DLD1 (cell line): ENCODE data around the gene ZNF586.
"Not testable (repeated sequence)": the region's sequence is repeated elsewhere in the genome, so short reads cannot be mapped to it uniquely, and the experiment has no call there.

Experiments used
- in situ Hi-C: cut with HindIII; loops from 2 replicates; pipeline ENCODE4 v1.10.0; 2017; ENCODE audit warnings: low sequenced_read_pairs

The ZNF586 gene

DNA sequence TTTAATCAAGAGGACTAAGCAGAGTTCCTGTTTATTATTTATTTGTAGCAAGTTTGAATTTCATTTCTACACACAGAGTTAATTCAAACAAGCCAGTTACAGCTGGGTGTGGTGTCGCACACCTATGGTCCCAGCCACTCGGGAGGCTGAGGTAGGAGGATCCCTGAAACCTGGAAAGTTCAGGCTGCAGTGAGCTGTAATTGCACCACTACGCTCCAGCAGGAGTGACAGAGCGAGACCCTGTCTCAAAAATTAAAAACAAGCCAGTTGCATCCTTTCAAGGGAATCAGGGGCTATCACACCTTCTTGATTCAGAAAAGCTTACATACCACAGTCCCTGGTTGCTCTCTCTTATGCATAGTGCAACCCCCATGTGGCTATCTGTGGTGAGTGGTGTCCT, 19.8 kb downstream of the ZNF586 start:
- in situ Hi-C loops: no loop called here

GRCh38 chr19:57796580-57796979, 27.1 kb downstream of the ZNF586 start:
- in situ Hi-C loops: not testable (repeated sequence)

DNA sequence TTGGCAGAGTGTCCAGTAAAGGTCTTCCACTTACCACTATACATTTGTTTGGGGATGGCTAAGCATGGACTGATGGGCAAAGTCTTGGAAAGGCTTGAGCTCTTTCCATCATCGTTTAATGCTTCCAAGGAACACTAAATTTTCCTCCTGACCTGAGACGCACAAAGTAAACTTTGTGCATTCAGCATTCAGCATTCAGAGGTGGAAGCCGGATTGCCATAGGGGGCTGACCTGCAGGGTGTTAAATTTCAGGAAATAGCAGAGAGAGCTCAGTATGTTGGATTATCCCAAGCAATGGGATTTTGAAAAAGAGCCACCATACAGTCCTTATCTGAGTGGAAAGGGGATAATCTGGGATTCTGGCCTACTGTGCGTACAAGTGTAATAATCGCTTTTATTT, 31.2 kb downstream of the ZNF586 start:
- in situ Hi-C loops: no loop called here

DNA sequence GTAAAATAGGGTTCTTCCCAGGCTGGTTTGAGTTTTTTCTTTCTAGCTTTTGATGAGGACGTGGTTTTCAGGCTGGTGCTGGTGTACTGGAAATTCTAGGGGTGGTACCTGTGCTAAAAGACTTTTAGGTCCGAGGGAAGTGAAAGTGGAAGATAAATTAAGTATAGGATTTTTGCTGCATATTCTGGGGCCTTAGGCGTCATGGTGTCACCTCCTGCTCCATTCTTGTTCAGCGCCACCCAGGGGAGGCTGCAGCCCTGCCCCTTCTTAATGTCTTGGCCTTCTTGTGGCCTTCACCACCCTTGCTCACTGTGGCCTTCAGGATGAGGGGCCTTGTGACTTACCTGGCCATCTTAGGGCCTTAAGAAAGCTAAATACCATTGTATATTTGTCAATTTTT, 32.8 kb downstream of the ZNF586 start:
- in situ Hi-C loops: no loop called here

DNA sequence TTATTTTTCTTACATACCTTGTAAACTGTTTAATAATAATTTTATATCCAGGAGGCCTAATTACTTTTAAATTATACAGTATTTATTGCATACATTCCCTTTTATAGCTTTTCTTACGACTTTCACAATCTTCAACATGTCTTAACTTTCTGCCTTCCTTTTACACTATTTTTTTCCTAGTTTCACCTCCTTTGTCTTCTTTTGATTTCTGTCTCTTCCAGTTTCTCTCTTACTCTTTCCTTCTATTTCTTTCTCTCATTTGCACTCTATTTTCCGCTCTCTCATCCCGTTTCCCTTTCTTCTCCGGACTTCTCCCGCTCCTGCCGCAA, 33.8 kb downstream of the ZNF586 start:
- in situ Hi-C loops: no loop called here

DNA sequence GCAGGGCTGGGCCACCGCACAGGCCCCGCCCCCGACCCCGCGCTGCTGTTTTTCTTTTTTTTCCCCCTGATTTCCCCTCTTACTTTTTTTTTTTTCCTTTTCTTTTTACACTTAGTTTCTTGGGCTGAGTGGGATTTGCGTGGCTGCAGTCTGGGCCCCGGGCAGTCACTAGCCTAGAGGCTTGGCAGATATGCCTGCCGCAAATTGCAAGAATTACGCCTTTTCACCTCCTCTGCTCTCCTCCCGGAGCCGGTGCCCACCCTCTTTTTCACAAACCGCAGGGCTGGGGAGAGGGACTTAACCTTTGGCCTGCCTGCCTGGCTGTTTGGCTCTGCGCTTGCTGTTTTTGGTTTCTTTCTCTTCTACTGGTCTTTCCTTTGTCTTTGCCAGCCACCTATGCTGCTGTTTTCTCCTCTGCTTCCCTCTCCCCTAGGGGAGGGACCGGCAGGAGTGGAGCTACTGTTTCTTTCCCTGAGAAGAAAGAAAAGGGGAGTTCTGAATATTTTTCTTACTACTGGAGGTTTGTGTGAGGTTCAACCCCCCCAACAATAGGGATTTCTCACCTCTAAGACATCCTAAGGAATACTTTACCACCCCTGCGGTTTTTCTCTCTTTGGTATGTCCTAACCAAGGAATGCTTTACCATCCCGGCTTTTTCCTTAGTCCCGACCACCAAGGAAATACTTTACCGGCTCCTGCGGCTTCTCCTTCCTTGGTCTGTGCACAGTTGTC, 34.3 kb downstream of the ZNF586 start:
- in situ Hi-C loops: no loop called here

DNA sequence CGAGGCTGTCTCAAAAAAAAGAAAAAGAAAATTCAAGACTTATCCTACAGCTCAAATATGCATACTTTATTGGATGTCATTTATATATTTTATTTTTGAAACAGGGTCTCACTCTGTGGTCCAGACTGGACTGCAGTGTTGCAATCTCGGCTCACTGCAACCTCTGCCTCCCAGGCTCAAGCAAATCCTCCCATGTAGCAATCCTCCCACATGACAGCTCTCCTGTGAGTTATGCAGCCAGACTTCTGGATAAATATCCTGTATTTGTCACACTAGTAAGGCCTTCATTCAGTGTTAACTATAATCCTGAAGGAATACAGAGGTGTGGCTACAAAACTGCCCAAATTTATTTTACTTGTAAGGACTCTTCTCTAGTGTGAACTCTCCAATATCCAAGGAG, 38.1 kb downstream of the ZNF586 start:
- in situ Hi-C loops: no loop called here

DNA sequence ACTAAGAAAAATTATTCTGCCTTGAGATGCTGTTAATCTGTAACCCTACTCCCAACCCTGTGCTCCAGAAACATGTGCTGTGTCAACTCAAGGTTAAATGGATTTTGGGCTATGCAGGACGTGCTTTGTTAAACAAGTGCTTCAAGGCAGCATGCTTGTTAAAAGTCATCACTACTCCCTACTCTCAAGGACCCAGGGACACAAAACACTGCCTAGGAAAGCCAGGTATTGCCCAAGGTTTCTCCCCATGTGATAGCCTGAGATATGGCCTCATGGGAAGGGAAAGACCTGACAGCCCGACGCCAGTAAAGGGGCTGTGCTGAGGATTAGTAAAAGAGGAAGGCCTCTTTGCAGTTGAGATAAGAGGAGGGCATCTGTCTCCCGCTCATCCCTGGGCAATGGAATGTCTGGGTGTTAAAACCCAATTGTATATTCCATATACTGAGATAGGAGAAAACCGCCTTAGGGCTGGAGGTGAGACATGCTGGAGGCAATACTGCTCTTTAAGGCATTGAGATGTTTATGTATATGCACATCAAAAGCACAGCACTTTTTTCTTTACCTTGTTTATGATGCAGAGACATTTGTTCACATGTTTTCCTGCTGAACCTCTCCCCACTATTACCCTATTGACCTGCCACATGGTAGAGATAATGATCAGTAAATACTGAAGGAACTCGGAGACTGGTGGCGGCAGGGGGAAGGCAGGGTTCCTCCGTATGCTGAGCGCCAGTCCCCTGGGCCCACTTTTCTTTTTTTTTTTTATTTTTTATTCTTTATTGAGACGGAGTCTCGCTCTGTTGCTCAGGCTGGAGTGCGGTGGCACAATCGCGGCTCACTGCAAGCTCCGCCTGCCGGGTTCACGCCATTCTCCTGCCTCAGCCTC, 41.2 kb downstream of the ZNF586 start:
- in situ Hi-C loops: not testable (repeated sequence)

DNA sequence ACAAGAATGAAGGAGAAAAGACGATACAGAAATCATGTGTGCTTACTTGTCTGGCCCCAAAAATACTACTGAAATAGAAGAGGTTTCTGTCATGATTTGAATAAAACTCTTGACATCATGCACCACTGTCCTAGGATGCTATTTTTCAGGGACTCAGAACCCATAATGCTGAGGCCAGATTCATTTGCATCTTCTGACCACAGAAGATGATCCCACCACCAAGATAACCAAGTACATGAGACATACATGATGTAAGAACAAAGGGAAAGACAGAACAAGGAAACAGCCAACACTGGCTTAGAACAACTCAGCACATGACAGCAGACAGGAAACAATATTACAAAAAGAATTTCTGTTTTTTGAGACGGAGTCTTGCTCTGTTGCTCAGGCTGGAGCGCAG, 42.8 kb downstream of the ZNF586 start:
- in situ Hi-C loops: no loop called here

GRCh38 chr19:57812975-57813820, 43.7 kb downstream of the ZNF586 start:
- in situ Hi-C loops: not testable (repeated sequence)

- in situ Hi-C loops: no loop called here
Observed at GRCh38 chr19:57813919-57814504, 44.5 kb downstream of the ZNF586 start.

DNA sequence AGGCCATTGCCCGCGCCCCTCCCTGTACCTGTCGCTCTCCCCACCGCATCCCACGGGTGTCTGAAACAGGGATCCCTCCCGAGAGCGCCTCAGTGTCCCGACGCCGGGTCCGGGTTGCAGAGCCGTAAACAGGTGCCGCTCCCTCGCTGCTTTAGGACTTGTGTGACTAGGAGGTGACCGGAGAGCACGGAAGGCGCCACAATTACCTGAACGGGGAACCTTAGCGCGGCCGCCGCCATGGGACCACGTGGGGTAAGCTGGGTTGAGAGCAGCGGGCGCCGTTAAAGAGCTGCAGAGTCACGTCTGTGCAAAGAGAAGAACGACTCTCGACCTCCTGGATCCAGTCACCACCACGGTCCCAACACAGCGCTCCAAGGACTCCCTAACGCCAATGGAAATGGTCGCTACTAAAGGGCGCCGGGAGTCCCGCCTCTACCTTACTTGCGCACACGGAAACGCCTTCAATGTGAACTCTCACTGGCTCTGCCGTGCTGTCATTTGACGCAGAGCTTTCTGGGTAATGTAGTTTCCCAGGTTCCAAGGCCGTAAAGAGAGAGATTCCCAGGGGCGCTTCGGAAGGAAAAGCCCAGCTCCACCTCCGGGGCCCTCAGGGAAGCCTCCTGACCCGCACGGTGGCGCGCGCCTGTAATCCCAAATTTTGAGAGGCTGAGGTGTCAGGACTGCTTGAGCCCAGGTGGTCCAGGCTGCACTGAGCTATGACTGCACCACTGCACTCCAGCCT, 45.2 kb downstream of the ZNF586 start, which contains the start of gene ZNF552:
TSS of gene ZNF552 (minus strand) at position 409 of the 742 bp plus-strand sequence. CDS start at position 239, 170 bp downstream.
- in situ Hi-C loops: no loop called here

DNA sequence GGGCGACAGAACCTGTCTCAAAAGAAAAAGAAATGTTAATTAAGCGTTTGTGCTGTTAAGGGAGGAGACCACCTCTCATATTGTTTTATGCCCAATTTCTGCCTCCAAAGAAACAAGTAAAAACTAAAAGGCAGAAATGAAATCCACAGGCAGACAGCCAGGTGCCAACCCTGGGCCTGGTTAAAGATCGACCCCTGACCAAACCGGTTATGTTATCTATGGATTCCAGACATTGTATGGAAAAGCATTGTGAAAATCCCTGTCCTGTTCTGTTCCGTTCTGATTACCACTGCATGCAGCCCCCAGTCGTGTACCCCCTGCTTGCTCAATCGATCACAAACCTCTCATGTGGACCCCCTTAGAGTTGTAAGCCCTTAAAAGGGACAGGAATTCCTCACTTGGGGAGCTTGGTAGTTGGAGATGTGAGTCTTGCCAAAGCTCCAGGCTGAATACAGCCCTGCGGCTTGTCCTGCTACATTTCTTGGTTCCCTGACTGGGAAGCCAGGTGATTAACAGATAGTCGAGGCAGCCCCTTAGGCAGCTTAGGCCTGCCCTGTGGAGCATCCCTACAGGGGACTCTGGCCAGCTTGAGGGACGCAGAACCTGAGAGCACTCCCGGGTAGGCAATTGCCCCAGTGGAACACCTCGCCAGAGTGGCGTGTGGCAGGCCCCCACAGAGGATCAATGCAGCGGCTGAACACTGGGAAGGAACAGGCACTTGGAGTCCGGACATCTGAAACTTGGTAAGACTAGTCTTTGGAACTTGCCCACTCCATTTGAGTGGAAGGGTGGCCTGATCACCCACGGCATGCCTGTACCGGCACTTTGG, 46.0 kb downstream of the ZNF586 start:
- in situ Hi-C loops: no loop called here

DNA sequence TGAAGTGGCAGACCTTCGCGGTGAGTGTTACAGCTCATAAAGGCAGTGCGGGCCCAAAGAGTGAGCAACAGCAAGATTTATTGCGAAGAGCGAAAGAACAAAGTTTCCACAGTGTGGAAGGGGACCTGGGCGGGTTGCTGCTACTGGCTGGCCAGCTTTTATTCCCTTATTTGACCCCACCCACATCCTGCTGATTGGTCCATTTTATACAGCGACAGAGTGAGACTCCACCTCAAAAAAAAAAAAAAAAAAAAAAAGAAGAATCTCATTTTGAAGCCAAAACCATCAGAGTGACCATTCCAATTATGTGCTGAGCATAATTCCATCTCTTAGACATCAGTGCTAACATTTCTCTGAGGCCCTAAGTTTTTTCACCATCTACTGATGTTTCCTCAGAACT, 47.2 kb downstream of the ZNF586 start:
- in situ Hi-C loops: no loop called here

DNA sequence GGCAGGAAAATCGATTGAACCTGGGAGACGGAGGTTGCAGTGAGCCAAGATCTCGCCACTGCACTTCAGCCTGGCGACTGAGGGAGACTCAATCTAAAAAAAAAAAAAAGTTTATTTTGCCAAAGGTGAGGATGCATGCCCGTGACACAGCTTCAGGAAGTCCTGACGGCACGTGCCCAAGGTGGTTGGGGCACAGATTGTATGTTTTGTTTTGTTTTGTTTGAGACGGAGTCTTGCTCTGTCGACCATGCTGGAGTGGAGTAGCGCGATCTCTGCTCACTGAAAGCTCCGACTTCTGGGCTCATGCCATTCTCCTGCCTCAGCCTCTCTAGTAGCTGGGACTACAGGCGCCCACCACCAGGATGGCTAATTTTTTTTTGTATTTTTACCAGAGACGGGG, 48.5 kb downstream of the ZNF586 start:
- in situ Hi-C loops: no loop called here

DNA sequence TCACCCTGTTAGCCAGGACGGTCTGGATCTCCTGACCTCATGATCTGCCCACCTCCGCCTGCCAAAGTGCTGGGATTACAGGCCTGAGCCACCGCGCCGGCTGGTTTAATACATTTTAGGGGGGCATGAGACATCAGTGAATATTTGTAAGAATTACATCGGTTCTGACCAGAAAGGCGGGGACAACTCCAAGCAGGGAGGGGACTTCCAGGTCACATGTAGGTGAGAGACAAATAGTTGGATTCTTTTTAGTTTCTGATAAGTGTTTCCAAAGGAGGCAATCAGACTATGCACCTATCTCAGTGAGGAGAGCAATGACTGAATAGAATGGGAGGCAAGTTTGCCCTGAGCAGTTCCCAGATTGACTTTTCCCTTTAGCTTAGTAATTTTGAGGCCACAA, 48.9 kb downstream of the ZNF586 start:
- in situ Hi-C loops: no loop called here

- in situ Hi-C loops: no loop called here
Observed at GRCh38 chr19:57819475-57820148, 50.1 kb downstream of the ZNF586 start.

DNA sequence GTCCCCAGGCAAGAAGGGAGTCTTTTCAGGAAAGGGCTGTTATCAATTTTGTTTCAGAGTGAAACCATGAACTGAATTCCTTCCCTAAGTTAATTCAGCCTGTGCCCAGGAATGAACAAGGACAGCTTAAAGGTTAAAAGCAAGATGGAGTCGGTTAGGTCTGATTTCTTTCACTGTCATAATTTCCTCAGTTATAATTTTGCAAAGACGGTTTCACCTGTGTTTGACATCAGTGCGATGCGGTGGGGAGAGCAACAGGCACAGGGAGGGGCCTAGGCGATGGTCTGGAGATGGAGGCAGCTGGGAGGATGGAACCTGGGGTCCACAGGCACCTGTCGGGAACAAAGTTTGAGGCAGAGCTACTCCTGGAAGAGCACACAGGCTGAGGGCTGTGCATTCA, 51.1 kb downstream of the ZNF586 start:
- in situ Hi-C loops: no loop called here

DNA sequence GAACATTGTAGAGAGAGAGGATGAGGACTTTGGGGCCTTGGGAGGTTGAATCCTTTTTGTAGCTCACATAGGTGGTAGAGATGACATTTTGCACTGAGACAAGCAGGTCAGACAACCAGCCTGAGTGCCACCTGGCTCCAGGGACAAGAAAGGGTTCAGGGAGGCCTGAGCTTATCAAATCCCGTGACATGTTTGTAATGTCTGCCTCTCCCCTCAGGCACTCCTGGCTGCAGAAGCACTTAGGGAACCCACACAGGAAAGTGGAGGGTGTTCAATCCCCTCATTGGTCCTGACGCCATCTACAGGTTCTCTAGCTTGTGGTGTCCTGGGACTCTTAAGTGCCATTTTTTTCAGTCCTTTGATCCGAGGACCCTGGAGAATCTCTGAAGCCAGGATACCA, 51.6 kb downstream of the ZNF586 start:
- in situ Hi-C loops: not testable (repeated sequence)
